Keratinocyte (primary cell): Measurements from ENCODE around the gene FZD2. TPM values are rescaled to one million over a fixed set of nuclear protein-coding genes. Genes with fewer than 3 reads are reported as not detected.

Source experiments
- DNase-seq: peaks from one replicate; pipeline ENCODE4 v3.0.0-alpha.2; 2011; ENCODE audit warnings: low read depth, missing footprints, low spot score
- FAIRE-seq: peaks from 2 replicates; lab custom pipeline; 2011; peaks lifted over from hg19 to GRCh38; lab: Jason Lieb, UNC
- H2AFZ ChIP-seq: 2 replicates; pipeline ENCODE4 v1.6.0; 2012; ENCODE audit warnings: low read length, control low read depth, inconsistent platforms; ENCODE audit not compliant: control insufficient read depth
- H3K27ac ChIP-seq: 2 replicates; pipeline ENCODE4 v1.5.1; 2011; ENCODE audit warnings: low read length; ENCODE audit not compliant: control insufficient read depth, insufficient read depth
- H3K27me3 ChIP-seq: 3 replicates; pipeline ENCODE4 v1.6.0; 2011; ENCODE audit warnings: low read length; ENCODE audit not compliant: control insufficient read depth, insufficient read depth; ENCODE audit errors: extremely low read depth
- H3K36me3 ChIP-seq, 2 experiments: 2 replicates in 1 of 2; 3 replicates in 1 of 2; pipeline ENCODE4 v1.5.1; 2011; ENCODE audit warnings: low read length in 2 of 2, mild to moderate bottlenecking in 1 of 2; ENCODE audit not compliant: control insufficient read depth in 2 of 2, insufficient read depth in 2 of 2; ENCODE audit errors: extremely low read depth in 1 of 2
- H3K4me1 ChIP-seq: 3 replicates; pipeline ENCODE4 v1.5.1; 2011; ENCODE audit warnings: low read length; ENCODE audit not compliant: control insufficient read depth, insufficient read depth; ENCODE audit errors: extremely low read depth
- H3K4me2 ChIP-seq: 3 replicates; pipeline ENCODE4 v1.6.0; 2011; ENCODE audit warnings: low read depth, low read length; ENCODE audit not compliant: control insufficient read depth, insufficient read depth; ENCODE audit errors: extremely low read depth
- H3K4me3 ChIP-seq, 3 experiments: fragments of 200-600 bp in 1 of 3; sonication (generic) in 1 of 3; 2 replicates in 2 of 3; 3 replicates in 1 of 3; pipeline ENCODE4 v1.5.1; 2011 to 2016; ENCODE audit warnings: low read length in 3 of 3, mild to moderate bottlenecking in 3 of 3, control low read depth in 2 of 3, inconsistent platforms in 1 of 3, low read depth in 1 of 3, mixed read lengths in 1 of 3, mixed run types in 1 of 3, moderate library complexity in 1 of 3; ENCODE audit not compliant: control insufficient read depth in 2 of 3, insufficient read depth in 2 of 3; ENCODE audit errors: extremely low read depth in 1 of 3
- H3K79me2 ChIP-seq: 2 replicates; pipeline ENCODE4 v1.6.0; 2012; ENCODE audit warnings: low read length; ENCODE audit not compliant: control insufficient read depth, insufficient read depth
- H3K9ac ChIP-seq: 3 replicates; pipeline ENCODE4 v1.6.0; 2011; ENCODE audit warnings: low read length; ENCODE audit not compliant: control insufficient read depth, insufficient read depth; ENCODE audit errors: extremely low read depth
- H3K9me1 ChIP-seq: 3 replicates; pipeline ENCODE4 v1.6.0; 2011; ENCODE audit warnings: low read length; ENCODE audit not compliant: control insufficient read depth, insufficient read depth; ENCODE audit errors: extremely low read depth
- H3K9me3 ChIP-seq: 2 replicates; pipeline ENCODE4 v1.5.1; 2012; ENCODE audit warnings: low read depth, low read length; ENCODE audit not compliant: control insufficient read depth
- H4K20me1 ChIP-seq: 3 replicates; pipeline ENCODE4 v1.6.0; 2011; ENCODE audit warnings: low read length; ENCODE audit not compliant: control insufficient read depth, insufficient read depth; ENCODE audit errors: extremely low read depth
- CTCF ChIP-seq, 3 experiments: IDR thresholded peaks in 1 of 3; conservative IDR thresholded peaks in 1 of 3; optimal IDR thresholded peaks in 1 of 3; 2 replicates in 2 of 3; 3 replicates in 1 of 3; pipeline versions ENCODE3 to v1.5.1; 2011; ENCODE audit warnings: low read length in 3 of 3, mild to moderate bottlenecking in 3 of 3, moderate library complexity in 2 of 3, control low read depth in 1 of 3, inconsistent platforms in 1 of 3; ENCODE audit not compliant: insufficient read depth in 2 of 3; ENCODE audit errors: extremely low read depth in 1 of 3
- EZH2 ChIP-seq: IDR thresholded peaks from one replicate; pipeline ENCODE4 v1.6.1; 2012; ENCODE audit warnings: inconsistent platforms, mild to moderate bottlenecking, low read length, moderate library complexity
- dilution Hi-C: fragments of 300-500 bp; cut with MboI; formaldehyde crosslinking; loops from one replicate; pipeline ENCODE4 v1.7.0; 2020; ENCODE audit warnings: low sequenced_read_pairs; ENCODE audit not compliant: extremely low pct_ligation_motif_present
- polyA plus RNA-seq, 5 experiments: library from polyadenylated mRNA; depleted of rRNA in 3 of 5; stranded (reverse) in 3 of 5; stranded (forward) in 1 of 5; unstranded in 1 of 5; fragments of >200 nt; gene quantifications; 1 replicate in 1 of 5; 2 replicates in 3 of 5; 3 replicates in 1 of 5; pipeline versions ENCODE4 v1.2.1 to v1.2.3, GENCODE V29; 2011 to 2012; ENCODE audit warnings: missing spikeins in 2 of 5, low read depth in 1 of 5, low replicate concordance in 1 of 5

The FZD2 gene
- polyA plus RNA-seq, 1 donor (not counting 4 experiments of a cell fraction or from before 2014, with no cell fraction given) = 2.6 TPM

- H3K4me3 ChIP-seq = no peak overlapping the region
- no peak for TF ChIP-seq CTCF (optimal IDR thresholded peaks at IDR 0.05 in 1 of 3, IDR thresholded peaks at IDR 0.05 in 1 of 3, conservative IDR thresholded peaks at IDR 0.05 in 1 of 3; ENCODE audit: extremely low read depth in 1 of 3, insufficient read depth in 2 of 3, low read length in 3 of 3)
- TF ChIP-seq EZH2 = no peak
- FAIRE-seq (no peak), DNase-seq (no peak)
- H3K4me1 ChIP-seq = no peaks in the 10 kb centered on the region
- H3K9ac ChIP-seq = no peak overlapping the region
- H3K4me2 ChIP-seq = no peak overlapping the region
- no peaks in the 10 kb centered on the region for H3K79me2 ChIP-seq
- no peaks in the 10 kb centered on the region for H3K9me1 ChIP-seq
- H3K27ac ChIP-seq = no peak overlapping the region
- no peak overlapping the region for H2AFZ ChIP-seq
- no peaks in the 10 kb centered on the region for H3K9me3 ChIP-seq
- dilution Hi-C loops = no loop called here
- H3K36me3 ChIP-seq = no peaks in the 10 kb centered on the region
- no peaks in the 10 kb centered on the region for H4K20me1 ChIP-seq
- H3K27me3 ChIP-seq = peaks cover 7% of the 10 kb centered on the region
These were observed 44.3 kb downstream of the FZD2 start for GRCh38 chr17:44601539-44601938.

- Histone ChIP-seq H3K9me3 (no peaks in the 10 kb centered on the region), H2AFZ (no peak overlapping the region), H3K36me3 (no peaks in the 10 kb centered on the region), H3K4me1 (no peaks in the 10 kb centered on the region), H3K9ac (no peak overlapping the region), H4K20me1 (no peaks in the 10 kb centered on the region), H3K27ac (no peak overlapping the region), H3K4me3 (no peak overlapping the region), H3K9me1 (no peaks in the 10 kb centered on the region), H3K79me2 (no peaks in the 10 kb centered on the region), H3K4me2 (no peak overlapping the region), H3K27me3 (peaks cover 9% of the 10 kb centered on the region)
- FAIRE-seq = no peak
- dilution Hi-C loops = no loop called here
- no peak for TF ChIP-seq CTCF (optimal IDR thresholded peaks at IDR 0.05 in 1 of 3, IDR thresholded peaks at IDR 0.05 in 1 of 3, conservative IDR thresholded peaks at IDR 0.05 in 1 of 3; ENCODE audit: extremely low read depth in 1 of 3, insufficient read depth in 2 of 3, low read length in 3 of 3)
- no peak for TF ChIP-seq EZH2
- DNase-seq = no peak
These were observed 44.7 kb downstream of the FZD2 start for GRCh38 chr17:44601973-44602372.
